ENCODE results near the gene SCD. TPM values are rescaled to one million over a fixed set of nuclear protein-coding genes. Genes with fewer than 3 reads are reported as not detected.

Gene SCD
- total and polyA plus RNA-seq, 2 experiments from 2014 or later = 325 to 816 TPM

DNA sequence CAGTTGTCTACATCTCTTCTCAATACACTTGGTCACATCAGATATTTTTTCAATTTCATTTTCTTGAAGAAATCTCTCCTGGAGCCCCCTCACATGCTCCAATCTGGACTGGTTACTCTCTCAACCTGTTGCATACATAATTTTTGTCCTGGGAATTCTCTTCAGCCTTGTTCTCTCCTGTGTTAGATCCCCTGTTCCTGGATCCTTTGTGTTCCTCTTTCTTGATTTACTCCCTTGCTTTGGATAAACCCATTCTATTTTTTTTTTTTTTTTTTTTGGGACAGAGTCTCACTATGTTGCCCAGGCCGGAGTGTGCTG lies 45.6 kb downstream of the SCD start:
- H3K9me2 ChIP-seq (ENCODE audit: insufficient read depth) = no peaks in the 10 kb centered on the region
- no peaks in the 10 kb centered on the region for H3K4me1 Mint-ChIP-seq
- H3K27ac Mint-ChIP-seq = no peak overlapping the region

DNA sequence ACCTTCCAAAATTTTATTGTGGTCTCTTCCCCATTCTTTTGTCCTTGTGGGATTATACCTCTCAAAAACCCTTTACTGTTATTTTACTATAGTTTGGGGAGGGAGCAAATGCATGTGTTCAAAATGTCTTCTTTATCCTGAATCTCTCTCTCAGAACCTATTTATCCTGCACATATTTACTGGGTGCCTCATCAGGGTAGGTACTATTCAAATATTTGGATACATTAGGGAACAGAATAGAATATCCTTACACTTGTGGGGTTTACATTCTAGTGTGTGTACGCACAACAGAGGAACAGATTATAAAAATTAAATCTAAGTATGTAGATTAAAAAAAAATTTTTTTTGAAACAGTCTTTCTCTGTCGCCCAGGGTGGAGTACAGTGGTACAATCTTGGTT lies 48.6 kb downstream of the SCD start:
- H3K9me2 ChIP-seq (ENCODE audit: insufficient read depth) = no peaks in the 10 kb centered on the region
- H3K27ac Mint-ChIP-seq = no peak overlapping the region
- H3K27me3 ChIP-seq (ENCODE audit: insufficient read depth) = no peaks in the 10 kb centered on the region
- no peak overlapping the region for H3K27ac ChIP-seq (ENCODE audit: low read depth)
- DNase-seq (ENCODE audit: low spot score) = no peak
- no peaks in the 10 kb centered on the region for H3F3A ChIP-seq (replicated peaks; ENCODE audit: low read depth)
- H4K20me1 ChIP-seq (replicated peaks; ENCODE audit: insufficient read depth) = no peaks in the 10 kb centered on the region
- no peak for ATAC-seq
- no peaks in the 10 kb centered on the region; the same call in 2 of the 3 replicates for H3K9me3 Mint-ChIP-seq
- no peaks in the 10 kb centered on the region for H3K79me2 ChIP-seq (replicated peaks; ENCODE audit: insufficient read depth)
- no peak overlapping the region for H3K4me3 ChIP-seq
- H3K36me3 ChIP-seq (ENCODE audit: insufficient read depth) = no peaks in the 10 kb centered on the region
- H3K36me3 Mint-ChIP-seq (ENCODE audit: low read depth) = no peaks in the 10 kb centered on the region
- H2AFZ ChIP-seq = no peak overlapping the region
- no peaks in the 10 kb centered on the region for H3K4me1 ChIP-seq (ENCODE audit: insufficient read depth)
- no peak overlapping the region for H3K4me2 ChIP-seq
- no peak overlapping the region for H3K4me3 Mint-ChIP-seq
- H3K4me1 Mint-ChIP-seq = no peaks in the 10 kb centered on the region
- peaks cover 3% of the 10 kb centered on the region for H3K27me3 Mint-ChIP-seq (ENCODE audit: insufficient read depth, low read depth, poor library complexity)
- TF ChIP-seq, protein P1, sequence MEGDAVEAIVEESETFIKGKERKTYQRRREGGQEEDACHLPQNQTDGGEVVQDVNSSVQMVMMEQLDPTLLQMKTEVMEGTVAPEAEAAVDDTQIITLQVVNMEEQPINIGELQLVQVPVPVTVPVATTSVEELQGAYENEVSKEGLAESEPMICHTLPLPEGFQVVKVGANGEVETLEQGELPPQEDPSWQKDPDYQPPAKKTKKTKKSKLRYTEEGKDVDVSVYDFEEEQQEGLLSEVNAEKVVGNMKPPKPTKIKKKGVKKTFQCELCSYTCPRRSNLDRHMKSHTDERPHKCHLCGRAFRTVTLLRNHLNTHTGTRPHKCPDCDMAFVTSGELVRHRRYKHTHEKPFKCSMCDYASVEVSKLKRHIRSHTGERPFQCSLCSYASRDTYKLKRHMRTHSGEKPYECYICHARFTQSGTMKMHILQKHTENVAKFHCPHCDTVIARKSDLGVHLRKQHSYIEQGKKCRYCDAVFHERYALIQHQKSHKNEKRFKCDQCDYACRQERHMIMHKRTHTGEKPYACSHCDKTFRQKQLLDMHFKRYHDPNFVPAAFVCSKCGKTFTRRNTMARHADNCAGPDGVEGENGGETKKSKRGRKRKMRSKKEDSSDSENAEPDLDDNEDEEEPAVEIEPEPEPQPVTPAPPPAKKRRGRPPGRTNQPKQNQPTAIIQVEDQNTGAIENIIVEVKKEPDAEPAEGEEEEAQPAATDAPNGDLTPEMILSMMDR (conservative IDR thresholded peaks at IDR 0.05; ENCODE audit: low read depth in 2 of 2) = no peak
- TF ChIP-seq, protein P2, sequence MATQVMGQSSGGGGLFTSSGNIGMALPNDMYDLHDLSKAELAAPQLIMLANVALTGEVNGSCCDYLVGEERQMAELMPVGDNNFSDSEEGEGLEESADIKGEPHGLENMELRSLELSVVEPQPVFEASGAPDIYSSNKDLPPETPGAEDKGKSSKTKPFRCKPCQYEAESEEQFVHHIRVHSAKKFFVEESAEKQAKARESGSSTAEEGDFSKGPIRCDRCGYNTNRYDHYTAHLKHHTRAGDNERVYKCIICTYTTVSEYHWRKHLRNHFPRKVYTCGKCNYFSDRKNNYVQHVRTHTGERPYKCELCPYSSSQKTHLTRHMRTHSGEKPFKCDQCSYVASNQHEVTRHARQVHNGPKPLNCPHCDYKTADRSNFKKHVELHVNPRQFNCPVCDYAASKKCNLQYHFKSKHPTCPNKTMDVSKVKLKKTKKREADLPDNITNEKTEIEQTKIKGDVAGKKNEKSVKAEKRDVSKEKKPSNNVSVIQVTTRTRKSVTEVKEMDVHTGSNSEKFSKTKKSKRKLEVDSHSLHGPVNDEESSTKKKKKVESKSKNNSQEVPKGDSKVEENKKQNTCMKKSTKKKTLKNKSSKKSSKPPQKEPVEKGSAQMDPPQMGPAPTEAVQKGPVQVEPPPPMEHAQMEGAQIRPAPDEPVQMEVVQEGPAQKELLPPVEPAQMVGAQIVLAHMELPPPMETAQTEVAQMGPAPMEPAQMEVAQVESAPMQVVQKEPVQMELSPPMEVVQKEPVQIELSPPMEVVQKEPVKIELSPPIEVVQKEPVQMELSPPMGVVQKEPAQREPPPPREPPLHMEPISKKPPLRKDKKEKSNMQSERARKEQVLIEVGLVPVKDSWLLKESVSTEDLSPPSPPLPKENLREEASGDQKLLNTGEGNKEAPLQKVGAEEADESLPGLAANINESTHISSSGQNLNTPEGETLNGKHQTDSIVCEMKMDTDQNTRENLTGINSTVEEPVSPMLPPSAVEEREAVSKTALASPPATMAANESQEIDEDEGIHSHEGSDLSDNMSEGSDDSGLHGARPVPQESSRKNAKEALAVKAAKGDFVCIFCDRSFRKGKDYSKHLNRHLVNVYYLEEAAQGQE (IDR thresholded peaks at IDR 0.05; ENCODE audit: unreplicated experiment) = no peak
- no peak for TF ChIP-seq CREB1 (CRISPR knock-in tag; IDR thresholded peaks at IDR 0.05; ENCODE audit: low read depth)
- TF ChIP-seq STAT1 (IDR thresholded peaks at IDR 0.05; ENCODE audit: unreplicated experiment) = no peak
- TF ChIP-seq ZNF331 (CRISPR knock-in tag; IDR thresholded peaks at IDR 0.05; ENCODE audit: low read depth) = no peak
- no peak for TF ChIP-seq EZH2 (IDR thresholded peaks at IDR 0.05; ENCODE audit: low read depth, unreplicated experiment)
- TF ChIP-seq, protein P3, sequence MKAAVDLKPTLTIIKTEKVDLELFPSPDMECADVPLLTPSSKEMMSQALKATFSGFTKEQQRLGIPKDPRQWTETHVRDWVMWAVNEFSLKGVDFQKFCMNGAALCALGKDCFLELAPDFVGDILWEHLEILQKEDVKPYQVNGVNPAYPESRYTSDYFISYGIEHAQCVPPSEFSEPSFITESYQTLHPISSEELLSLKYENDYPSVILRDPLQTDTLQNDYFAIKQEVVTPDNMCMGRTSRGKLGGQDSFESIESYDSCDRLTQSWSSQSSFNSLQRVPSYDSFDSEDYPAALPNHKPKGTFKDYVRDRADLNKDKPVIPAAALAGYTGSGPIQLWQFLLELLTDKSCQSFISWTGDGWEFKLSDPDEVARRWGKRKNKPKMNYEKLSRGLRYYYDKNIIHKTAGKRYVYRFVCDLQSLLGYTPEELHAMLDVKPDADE (IDR thresholded peaks at IDR 0.05) = no peak
- no peak for TF ChIP-seq ZNF114 (CRISPR knock-in tag; IDR thresholded peaks at IDR 0.05)
- TF ChIP-seq, protein P4, sequence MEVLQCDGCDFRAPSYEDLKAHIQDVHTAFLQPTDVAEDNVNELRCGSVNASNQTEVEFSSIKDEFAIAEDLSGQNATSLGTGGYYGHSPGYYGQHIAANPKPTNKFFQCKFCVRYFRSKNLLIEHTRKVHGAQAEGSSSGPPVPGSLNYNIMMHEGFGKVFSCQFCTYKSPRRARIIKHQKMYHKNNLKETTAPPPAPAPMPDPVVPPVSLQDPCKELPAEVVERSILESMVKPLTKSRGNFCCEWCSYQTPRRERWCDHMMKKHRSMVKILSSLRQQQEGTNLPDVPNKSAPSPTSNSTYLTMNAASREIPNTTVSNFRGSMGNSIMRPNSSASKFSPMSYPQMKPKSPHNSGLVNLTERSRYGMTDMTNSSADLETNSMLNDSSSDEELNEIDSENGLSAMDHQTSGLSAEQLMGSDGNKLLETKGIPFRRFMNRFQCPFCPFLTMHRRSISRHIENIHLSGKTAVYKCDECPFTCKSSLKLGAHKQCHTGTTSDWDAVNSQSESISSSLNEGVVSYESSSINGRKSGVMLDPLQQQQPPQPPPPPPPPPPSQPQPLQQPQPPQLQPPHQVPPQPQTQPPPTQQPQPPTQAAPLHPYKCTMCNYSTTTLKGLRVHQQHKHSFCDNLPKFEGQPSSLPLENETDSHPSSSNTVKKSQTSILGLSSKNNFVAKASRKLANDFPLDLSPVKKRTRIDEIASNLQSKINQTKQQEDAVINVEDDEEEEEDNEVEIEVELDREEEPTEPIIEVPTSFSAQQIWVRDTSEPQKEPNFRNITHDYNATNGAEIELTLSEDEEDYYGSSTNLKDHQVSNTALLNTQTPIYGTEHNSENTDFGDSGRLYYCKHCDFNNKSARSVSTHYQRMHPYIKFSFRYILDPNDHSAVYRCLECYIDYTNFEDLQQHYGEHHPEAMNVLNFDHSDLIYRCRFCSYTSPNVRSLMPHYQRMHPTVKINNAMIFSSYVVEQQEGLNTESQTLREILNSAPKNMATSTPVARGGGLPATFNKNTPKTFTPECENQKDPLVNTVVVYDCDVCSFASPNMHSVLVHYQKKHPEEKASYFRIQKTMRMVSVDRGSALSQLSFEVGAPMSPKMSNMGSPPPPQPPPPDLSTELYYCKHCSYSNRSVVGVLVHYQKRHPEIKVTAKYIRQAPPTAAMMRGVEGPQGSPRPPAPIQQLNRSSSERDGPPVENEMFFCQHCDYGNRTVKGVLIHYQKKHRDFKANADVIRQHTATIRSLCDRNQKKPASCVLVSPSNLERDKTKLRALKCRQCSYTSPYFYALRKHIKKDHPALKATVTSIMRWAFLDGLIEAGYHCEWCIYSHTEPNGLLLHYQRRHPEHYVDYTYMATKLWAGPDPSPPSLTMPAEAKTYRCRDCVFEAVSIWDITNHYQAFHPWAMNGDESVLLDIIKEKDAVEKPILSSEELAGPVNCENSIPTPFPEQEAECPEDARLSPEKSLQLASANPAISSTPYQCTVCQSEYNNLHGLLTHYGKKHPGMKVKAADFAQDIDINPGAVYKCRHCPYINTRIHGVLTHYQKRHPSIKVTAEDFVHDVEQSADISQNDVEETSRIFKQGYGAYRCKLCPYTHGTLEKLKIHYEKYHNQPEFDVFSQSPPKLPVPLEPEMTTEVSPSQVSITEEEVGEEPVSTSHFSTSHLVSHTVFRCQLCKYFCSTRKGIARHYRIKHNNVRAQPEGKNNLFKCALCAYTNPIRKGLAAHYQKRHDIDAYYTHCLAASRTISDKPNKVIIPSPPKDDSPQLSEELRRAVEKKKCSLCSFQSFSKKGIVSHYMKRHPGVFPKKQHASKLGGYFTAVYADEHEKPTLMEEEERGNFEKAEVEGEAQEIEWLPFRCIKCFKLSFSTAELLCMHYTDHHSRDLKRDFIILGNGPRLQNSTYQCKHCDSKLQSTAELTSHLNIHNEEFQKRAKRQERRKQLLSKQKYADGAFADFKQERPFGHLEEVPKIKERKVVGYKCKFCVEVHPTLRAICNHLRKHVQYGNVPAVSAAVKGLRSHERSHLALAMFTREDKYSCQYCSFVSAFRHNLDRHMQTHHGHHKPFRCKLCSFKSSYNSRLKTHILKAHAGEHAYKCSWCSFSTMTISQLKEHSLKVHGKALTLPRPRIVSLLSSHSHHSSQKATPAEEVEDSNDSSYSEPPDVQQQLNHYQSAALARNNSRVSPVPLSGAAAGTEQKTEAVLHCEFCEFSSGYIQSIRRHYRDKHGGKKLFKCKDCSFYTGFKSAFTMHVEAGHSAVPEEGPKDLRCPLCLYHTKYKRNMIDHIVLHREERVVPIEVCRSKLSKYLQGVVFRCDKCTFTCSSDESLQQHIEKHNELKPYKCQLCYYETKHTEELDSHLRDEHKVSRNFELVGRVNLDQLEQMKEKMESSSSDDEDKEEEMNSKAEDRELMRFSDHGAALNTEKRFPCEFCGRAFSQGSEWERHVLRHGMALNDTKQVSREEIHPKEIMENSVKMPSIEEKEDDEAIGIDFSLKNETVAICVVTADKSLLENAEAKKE (CRISPR knock-in tag; IDR thresholded peaks at IDR 0.05) = no peak
- no peak for TF ChIP-seq POLR2AphosphoS5 (IDR thresholded peaks at IDR 0.05; ENCODE audit: low read depth)

More for the DNA sequence above, 45.6 kb downstream of the SCD start:
- no peaks in the 10 kb centered on the region for H3K79me2 ChIP-seq (replicated peaks; ENCODE audit: insufficient read depth)
- H3K9me3 Mint-ChIP-seq = peaks cover 11% of the 10 kb centered on the region
- H3K4me1 ChIP-seq (ENCODE audit: insufficient read depth) = no peaks in the 10 kb centered on the region
- H3K4me3 Mint-ChIP-seq = no peak overlapping the region
- H3K36me3 ChIP-seq (ENCODE audit: insufficient read depth) = peaks cover 11% of the 10 kb centered on the region
- H3K27me3 Mint-ChIP-seq (ENCODE audit: insufficient read depth, low read depth, poor library complexity) = peaks cover 2% of the 10 kb centered on the region
- H3K4me3 ChIP-seq = no peak overlapping the region
- no peak overlapping the region for H3K27ac ChIP-seq (ENCODE audit: low read depth)
- no peaks in the 10 kb centered on the region for H4K20me1 ChIP-seq (replicated peaks; ENCODE audit: insufficient read depth)
- TF ChIP-seq STAT1 (IDR thresholded peaks at IDR 0.05; ENCODE audit: unreplicated experiment) = no peak
- TF ChIP-seq ZNF331 (CRISPR knock-in tag; IDR thresholded peaks at IDR 0.05; ENCODE audit: low read depth) = no peak
- DNase-seq (ENCODE audit: low spot score) (no peak), ATAC-seq (no peak)
- H3K27me3 ChIP-seq (ENCODE audit: insufficient read depth) = no peaks in the 10 kb centered on the region
- H3K4me2 ChIP-seq = no peak overlapping the region
- no peaks in the 10 kb centered on the region for H3F3A ChIP-seq (replicated peaks; ENCODE audit: low read depth)
- H3K36me3 Mint-ChIP-seq (ENCODE audit: low read depth) = peaks cover 15% of the 10 kb centered on the region
- H2AFZ ChIP-seq = no peak overlapping the region

All from GM23338 (cell line).